GM23338 (cell line): ENCODE results near the gene BCAS3. TPM values are rescaled to one million over a fixed set of nuclear protein-coding genes. Genes with fewer than 3 reads are reported as not detected.

Experiments used
- ATAC-seq: fragments of 200-7000 bp; cut with Tn5 transposase; 3 replicates; pipeline ENCODE4 v1.9.1; 2020
- DNase-seq: peaks from one replicate; pipeline ENCODE4 v3.0.0-alpha.2; 2015; ENCODE audit warnings: low spot score
- H2AFZ ChIP-seq: fragments of 200-600 bp; sonication (generic); 2 replicates; pipeline ENCODE4 v1.8.0; 2016; ENCODE audit warnings: antibody characterized with exemption, mild to moderate bottlenecking, moderate library complexity
- H3F3A ChIP-seq: fragments of 200-600 bp; sonication (generic); replicated peaks from 2 replicates; pipeline ENCODE4 v1.8.0; 2017; ENCODE audit warnings: antibody characterized with exemption, mixed run types, low read depth
- H3K27ac ChIP-seq: fragments of 200-600 bp; sonication (generic); 2 replicates; pipeline ENCODE4 v1.6.1; 2016; ENCODE audit warnings: low read depth
- H3K27me3 ChIP-seq: fragments of 200-600 bp; sonication (generic); 2 replicates; pipeline ENCODE4 v1.8.0; 2016; ENCODE audit warnings: mild to moderate bottlenecking, mixed run types, moderate library complexity; ENCODE audit not compliant: insufficient read depth
- H3K36me3 ChIP-seq: fragments of 200-600 bp; sonication (generic); 2 replicates; pipeline ENCODE4 v1.8.0; 2016; ENCODE audit warnings: mild to moderate bottlenecking; ENCODE audit not compliant: insufficient read depth
- H3K4me1 ChIP-seq: fragments of 200-600 bp; sonication (generic); 2 replicates; pipeline ENCODE4 v1.8.0; 2016; ENCODE audit warnings: mild to moderate bottlenecking, moderate library complexity; ENCODE audit not compliant: insufficient read depth
- H3K4me2 ChIP-seq: fragments of 200-600 bp; sonication (generic); 2 replicates; pipeline ENCODE4 v1.7.1; 2017; ENCODE audit warnings: mixed run types
- H3K4me3 ChIP-seq: fragments of 200-600 bp; sonication (generic); 2 replicates; pipeline ENCODE4 v1.6.1; 2016; ENCODE audit warnings: mixed run types
- H3K79me2 ChIP-seq: fragments of 200-600 bp; sonication (generic); replicated peaks from 2 replicates; pipeline ENCODE4 v1.8.0; 2017; ENCODE audit warnings: mild to moderate bottlenecking; ENCODE audit not compliant: insufficient read depth
- H3K9me2 ChIP-seq: fragments of 200-600 bp; sonication (generic); 2 replicates; pipeline ENCODE4 v1.8.0; 2017; ENCODE audit not compliant: insufficient read depth
- H4K20me1 ChIP-seq: fragments of 200-600 bp; sonication (generic); replicated peaks from 2 replicates; pipeline ENCODE4 v1.8.0; 2017; ENCODE audit warnings: mild to moderate bottlenecking; ENCODE audit not compliant: insufficient read depth
- H3K27ac Mint-ChIP-seq: 2 replicates; pipeline ENCODE4 v1.8.0; 2020; ENCODE audit warnings: inconsistent platforms, mild to moderate bottlenecking, moderate library complexity, mixed read lengths
- H3K27me3 Mint-ChIP-seq: 3 replicates; pipeline ENCODE4 v1.8.0; 2022; ENCODE audit warnings: low read depth, mild to moderate bottlenecking, moderate library complexity, mixed read lengths, inconsistent platforms; ENCODE audit not compliant: insufficient read depth, poor library complexity
- H3K36me3 Mint-ChIP-seq: 3 replicates; pipeline ENCODE4 v1.8.0; 2021; ENCODE audit warnings: low read depth, mild to moderate bottlenecking, inconsistent platforms, moderate library complexity, mixed read lengths
- H3K4me1 Mint-ChIP-seq: 3 replicates; pipeline ENCODE4 v1.8.0; 2020; ENCODE audit warnings: mild to moderate bottlenecking, inconsistent platforms, mixed read lengths
- H3K4me3 Mint-ChIP-seq: 3 replicates; pipeline ENCODE4 v1.8.0; 2021; ENCODE audit warnings: moderate library complexity, mild to moderate bottlenecking, inconsistent platforms, mixed read lengths
- H3K9me3 Mint-ChIP-seq: 3 replicates; pipeline ENCODE4 v1.8.0; 2020; ENCODE audit warnings: moderate library complexity, mild to moderate bottlenecking, inconsistent platforms, mixed read lengths
- CREB1 ChIP-seq: fragments of 250-450 bp; sonication (Bioruptor Pico); IDR thresholded peaks from 2 replicates; pipeline ENCODE4 v1.5.0; 2020; ENCODE audit warnings: low read depth, mild to moderate bottlenecking, moderate library complexity
- EZH2 ChIP-seq: fragments of 200-600 bp; sonication (generic); IDR thresholded peaks from one replicate; pipeline ENCODE4 v1.8.0; 2017; ENCODE audit warnings: antibody characterized with exemption, mild to moderate bottlenecking, low read depth; ENCODE audit not compliant: unreplicated experiment
- EZH2phosphoT487 ChIP-seq: fragments of 200-600 bp; sonication (generic); IDR thresholded peaks from one replicate; pipeline ENCODE4 v1.8.1; 2018; ENCODE audit warnings: antibody characterized with exemption; ENCODE audit not compliant: unreplicated experiment
- JUNB ChIP-seq: IDR thresholded peaks from one replicate; pipeline ENCODE4 v1.6.1; 2016; ENCODE audit warnings: antibody characterized with exemption; ENCODE audit not compliant: unreplicated experiment
- NANOG ChIP-seq: IDR thresholded peaks from 2 replicates; pipeline ENCODE4 v1.6.1; 2016; ENCODE audit warnings: antibody characterized with exemption, borderline replicate concordance
- POLR2AphosphoS5 ChIP-seq: IDR thresholded peaks from 2 replicates; pipeline ENCODE4 v1.6.1; 2016; ENCODE audit warnings: antibody characterized with exemption, low read depth
- STAT1 ChIP-seq: IDR thresholded peaks from one replicate; pipeline ENCODE4 v1.6.1; 2016; ENCODE audit warnings: antibody characterized with exemption; ENCODE audit not compliant: unreplicated experiment
- ZNF114 ChIP-seq: fragments of 250-450 bp; sonication (Bioruptor Pico); IDR thresholded peaks from 2 replicates; pipeline ENCODE4 v1.5.0; 2020; ENCODE audit warnings: mild to moderate bottlenecking, moderate library complexity
- ZNF331 ChIP-seq: fragments of 250-450 bp; sonication (Bioruptor Pico); IDR thresholded peaks from 2 replicates; pipeline ENCODE4 v1.5.0; 2020; ENCODE audit warnings: low read depth, mild to moderate bottlenecking, moderate library complexity
- polyA plus RNA-seq: library from polyadenylated mRNA; unstranded; fragments of >200 nt; fragmentation: Nextera tagmentation; extraction: Ambion mirVana; gene quantifications from 2 replicates; pipeline ENCODE4 v1.2.1, GENCODE V29; 2016
- total RNA-seq: library from RNA; depleted of rRNA; stranded (reverse); fragments of >200 nt; shearing (Covaris generic); gene quantifications from 2 replicates; pipeline ENCODE4 v1.2.3, GENCODE V29; 2014
- TF ChIP-seq, protein P1 (sequence below): fragments of 250-450 bp; sonication (Bioruptor Pico); IDR thresholded peaks from 2 replicates; pipeline ENCODE4 v1.5.0; 2020; ENCODE audit warnings: mild to moderate bottlenecking, moderate library complexity
- TF ChIP-seq, protein P2 (sequence below): IDR thresholded peaks from one replicate; pipeline ENCODE4 v1.6.1; 2018; ENCODE audit warnings: antibody characterized with exemption; ENCODE audit not compliant: unreplicated experiment
- TF ChIP-seq, protein P3 (sequence below): IDR thresholded peaks from 2 replicates; pipeline ENCODE4 v1.6.1; 2016; ENCODE audit warnings: antibody characterized with exemption
- TF ChIP-seq, protein P4 (sequence below), 2 experiments: fragments of 200-600 bp in 1 of 2; sonication (generic) in 1 of 2; conservative IDR thresholded peaks; 2 replicates each; pipeline versions ENCODE4 v1.5.1 to v1.6.1; 2016 to 2017; ENCODE audit warnings: antibody characterized with exemption in 2 of 2, low read depth in 2 of 2, mild to moderate bottlenecking in 2 of 2, moderate library complexity in 1 of 2

BCAS3 gene
- total and polyA plus RNA-seq, 2 experiments from 2014 or later: 8.2 to 28.0 TPM

DNA sequence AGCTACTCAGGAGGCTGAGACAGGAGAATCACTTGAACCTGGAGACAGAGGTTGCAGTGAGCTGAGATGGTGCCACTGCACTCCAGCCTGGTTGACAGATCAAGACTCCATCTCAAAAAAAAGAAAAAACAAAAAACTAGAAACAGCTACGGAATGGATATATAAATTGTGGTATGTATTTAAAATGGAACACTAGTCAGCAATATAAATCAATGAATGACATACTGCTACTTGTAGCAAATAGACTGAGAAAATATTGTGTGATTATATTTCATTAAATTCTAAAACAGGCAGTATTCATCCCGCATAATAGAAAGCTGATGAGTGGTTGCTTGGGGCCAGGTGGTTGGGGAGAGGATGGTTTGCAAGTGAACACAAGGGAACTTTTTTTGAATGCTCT, 261.7 kb downstream of the BCAS3 start:
- Histone ChIP-seq H4K20me1 (no peaks in the 10 kb centered on the region), H3K27ac (no peak overlapping the region), H3K4me1 (peaks cover 3% of the 10 kb centered on the region; the same call in 1 of the 2 replicates), H3K9me2 (no peaks in the 10 kb centered on the region), H3K79me2 (no peaks in the 10 kb centered on the region), H3K36me3 (no peaks in the 10 kb centered on the region), H2AFZ (no peak overlapping the region), H3F3A (no peaks in the 10 kb centered on the region), H3K4me2 (no peak overlapping the region), H3K4me3 (no peak overlapping the region), H3K27me3 (no peaks in the 10 kb centered on the region)
- ATAC-seq (no peak), DNase-seq (no peak)
- H3K9me3 Mint-ChIP-seq: no peaks in the 10 kb centered on the region
- H3K27me3 Mint-ChIP-seq: peaks cover 4% of the 10 kb centered on the region
- peaks cover 5% of the 10 kb centered on the region; the same call in 2 of the 3 replicates for H3K4me1 Mint-ChIP-seq
- no peaks in the 10 kb centered on the region for H3K36me3 Mint-ChIP-seq
- TF ChIP-seq EZH2phosphoT487: no peak
- TF ChIP-seq, protein P1, sequence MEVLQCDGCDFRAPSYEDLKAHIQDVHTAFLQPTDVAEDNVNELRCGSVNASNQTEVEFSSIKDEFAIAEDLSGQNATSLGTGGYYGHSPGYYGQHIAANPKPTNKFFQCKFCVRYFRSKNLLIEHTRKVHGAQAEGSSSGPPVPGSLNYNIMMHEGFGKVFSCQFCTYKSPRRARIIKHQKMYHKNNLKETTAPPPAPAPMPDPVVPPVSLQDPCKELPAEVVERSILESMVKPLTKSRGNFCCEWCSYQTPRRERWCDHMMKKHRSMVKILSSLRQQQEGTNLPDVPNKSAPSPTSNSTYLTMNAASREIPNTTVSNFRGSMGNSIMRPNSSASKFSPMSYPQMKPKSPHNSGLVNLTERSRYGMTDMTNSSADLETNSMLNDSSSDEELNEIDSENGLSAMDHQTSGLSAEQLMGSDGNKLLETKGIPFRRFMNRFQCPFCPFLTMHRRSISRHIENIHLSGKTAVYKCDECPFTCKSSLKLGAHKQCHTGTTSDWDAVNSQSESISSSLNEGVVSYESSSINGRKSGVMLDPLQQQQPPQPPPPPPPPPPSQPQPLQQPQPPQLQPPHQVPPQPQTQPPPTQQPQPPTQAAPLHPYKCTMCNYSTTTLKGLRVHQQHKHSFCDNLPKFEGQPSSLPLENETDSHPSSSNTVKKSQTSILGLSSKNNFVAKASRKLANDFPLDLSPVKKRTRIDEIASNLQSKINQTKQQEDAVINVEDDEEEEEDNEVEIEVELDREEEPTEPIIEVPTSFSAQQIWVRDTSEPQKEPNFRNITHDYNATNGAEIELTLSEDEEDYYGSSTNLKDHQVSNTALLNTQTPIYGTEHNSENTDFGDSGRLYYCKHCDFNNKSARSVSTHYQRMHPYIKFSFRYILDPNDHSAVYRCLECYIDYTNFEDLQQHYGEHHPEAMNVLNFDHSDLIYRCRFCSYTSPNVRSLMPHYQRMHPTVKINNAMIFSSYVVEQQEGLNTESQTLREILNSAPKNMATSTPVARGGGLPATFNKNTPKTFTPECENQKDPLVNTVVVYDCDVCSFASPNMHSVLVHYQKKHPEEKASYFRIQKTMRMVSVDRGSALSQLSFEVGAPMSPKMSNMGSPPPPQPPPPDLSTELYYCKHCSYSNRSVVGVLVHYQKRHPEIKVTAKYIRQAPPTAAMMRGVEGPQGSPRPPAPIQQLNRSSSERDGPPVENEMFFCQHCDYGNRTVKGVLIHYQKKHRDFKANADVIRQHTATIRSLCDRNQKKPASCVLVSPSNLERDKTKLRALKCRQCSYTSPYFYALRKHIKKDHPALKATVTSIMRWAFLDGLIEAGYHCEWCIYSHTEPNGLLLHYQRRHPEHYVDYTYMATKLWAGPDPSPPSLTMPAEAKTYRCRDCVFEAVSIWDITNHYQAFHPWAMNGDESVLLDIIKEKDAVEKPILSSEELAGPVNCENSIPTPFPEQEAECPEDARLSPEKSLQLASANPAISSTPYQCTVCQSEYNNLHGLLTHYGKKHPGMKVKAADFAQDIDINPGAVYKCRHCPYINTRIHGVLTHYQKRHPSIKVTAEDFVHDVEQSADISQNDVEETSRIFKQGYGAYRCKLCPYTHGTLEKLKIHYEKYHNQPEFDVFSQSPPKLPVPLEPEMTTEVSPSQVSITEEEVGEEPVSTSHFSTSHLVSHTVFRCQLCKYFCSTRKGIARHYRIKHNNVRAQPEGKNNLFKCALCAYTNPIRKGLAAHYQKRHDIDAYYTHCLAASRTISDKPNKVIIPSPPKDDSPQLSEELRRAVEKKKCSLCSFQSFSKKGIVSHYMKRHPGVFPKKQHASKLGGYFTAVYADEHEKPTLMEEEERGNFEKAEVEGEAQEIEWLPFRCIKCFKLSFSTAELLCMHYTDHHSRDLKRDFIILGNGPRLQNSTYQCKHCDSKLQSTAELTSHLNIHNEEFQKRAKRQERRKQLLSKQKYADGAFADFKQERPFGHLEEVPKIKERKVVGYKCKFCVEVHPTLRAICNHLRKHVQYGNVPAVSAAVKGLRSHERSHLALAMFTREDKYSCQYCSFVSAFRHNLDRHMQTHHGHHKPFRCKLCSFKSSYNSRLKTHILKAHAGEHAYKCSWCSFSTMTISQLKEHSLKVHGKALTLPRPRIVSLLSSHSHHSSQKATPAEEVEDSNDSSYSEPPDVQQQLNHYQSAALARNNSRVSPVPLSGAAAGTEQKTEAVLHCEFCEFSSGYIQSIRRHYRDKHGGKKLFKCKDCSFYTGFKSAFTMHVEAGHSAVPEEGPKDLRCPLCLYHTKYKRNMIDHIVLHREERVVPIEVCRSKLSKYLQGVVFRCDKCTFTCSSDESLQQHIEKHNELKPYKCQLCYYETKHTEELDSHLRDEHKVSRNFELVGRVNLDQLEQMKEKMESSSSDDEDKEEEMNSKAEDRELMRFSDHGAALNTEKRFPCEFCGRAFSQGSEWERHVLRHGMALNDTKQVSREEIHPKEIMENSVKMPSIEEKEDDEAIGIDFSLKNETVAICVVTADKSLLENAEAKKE: no peak
- TF ChIP-seq JUNB: no peak
- TF ChIP-seq EZH2: no peak
- TF ChIP-seq, protein P2, sequence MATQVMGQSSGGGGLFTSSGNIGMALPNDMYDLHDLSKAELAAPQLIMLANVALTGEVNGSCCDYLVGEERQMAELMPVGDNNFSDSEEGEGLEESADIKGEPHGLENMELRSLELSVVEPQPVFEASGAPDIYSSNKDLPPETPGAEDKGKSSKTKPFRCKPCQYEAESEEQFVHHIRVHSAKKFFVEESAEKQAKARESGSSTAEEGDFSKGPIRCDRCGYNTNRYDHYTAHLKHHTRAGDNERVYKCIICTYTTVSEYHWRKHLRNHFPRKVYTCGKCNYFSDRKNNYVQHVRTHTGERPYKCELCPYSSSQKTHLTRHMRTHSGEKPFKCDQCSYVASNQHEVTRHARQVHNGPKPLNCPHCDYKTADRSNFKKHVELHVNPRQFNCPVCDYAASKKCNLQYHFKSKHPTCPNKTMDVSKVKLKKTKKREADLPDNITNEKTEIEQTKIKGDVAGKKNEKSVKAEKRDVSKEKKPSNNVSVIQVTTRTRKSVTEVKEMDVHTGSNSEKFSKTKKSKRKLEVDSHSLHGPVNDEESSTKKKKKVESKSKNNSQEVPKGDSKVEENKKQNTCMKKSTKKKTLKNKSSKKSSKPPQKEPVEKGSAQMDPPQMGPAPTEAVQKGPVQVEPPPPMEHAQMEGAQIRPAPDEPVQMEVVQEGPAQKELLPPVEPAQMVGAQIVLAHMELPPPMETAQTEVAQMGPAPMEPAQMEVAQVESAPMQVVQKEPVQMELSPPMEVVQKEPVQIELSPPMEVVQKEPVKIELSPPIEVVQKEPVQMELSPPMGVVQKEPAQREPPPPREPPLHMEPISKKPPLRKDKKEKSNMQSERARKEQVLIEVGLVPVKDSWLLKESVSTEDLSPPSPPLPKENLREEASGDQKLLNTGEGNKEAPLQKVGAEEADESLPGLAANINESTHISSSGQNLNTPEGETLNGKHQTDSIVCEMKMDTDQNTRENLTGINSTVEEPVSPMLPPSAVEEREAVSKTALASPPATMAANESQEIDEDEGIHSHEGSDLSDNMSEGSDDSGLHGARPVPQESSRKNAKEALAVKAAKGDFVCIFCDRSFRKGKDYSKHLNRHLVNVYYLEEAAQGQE: no peak
- TF ChIP-seq CREB1 (CRISPR knock-in tag): no peak
- TF ChIP-seq STAT1: no peak
- no peak for TF ChIP-seq NANOG
- no peak for TF ChIP-seq POLR2AphosphoS5
- TF ChIP-seq ZNF331: no peak
- TF ChIP-seq ZNF114: no peak
- TF ChIP-seq, protein P3, sequence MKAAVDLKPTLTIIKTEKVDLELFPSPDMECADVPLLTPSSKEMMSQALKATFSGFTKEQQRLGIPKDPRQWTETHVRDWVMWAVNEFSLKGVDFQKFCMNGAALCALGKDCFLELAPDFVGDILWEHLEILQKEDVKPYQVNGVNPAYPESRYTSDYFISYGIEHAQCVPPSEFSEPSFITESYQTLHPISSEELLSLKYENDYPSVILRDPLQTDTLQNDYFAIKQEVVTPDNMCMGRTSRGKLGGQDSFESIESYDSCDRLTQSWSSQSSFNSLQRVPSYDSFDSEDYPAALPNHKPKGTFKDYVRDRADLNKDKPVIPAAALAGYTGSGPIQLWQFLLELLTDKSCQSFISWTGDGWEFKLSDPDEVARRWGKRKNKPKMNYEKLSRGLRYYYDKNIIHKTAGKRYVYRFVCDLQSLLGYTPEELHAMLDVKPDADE: no peak
- TF ChIP-seq, protein P4, sequence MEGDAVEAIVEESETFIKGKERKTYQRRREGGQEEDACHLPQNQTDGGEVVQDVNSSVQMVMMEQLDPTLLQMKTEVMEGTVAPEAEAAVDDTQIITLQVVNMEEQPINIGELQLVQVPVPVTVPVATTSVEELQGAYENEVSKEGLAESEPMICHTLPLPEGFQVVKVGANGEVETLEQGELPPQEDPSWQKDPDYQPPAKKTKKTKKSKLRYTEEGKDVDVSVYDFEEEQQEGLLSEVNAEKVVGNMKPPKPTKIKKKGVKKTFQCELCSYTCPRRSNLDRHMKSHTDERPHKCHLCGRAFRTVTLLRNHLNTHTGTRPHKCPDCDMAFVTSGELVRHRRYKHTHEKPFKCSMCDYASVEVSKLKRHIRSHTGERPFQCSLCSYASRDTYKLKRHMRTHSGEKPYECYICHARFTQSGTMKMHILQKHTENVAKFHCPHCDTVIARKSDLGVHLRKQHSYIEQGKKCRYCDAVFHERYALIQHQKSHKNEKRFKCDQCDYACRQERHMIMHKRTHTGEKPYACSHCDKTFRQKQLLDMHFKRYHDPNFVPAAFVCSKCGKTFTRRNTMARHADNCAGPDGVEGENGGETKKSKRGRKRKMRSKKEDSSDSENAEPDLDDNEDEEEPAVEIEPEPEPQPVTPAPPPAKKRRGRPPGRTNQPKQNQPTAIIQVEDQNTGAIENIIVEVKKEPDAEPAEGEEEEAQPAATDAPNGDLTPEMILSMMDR (conservative IDR thresholded peaks at IDR 0.05; ENCODE audit: low read depth in 2 of 2): no peak
- H3K27ac Mint-ChIP-seq: no peak overlapping the region
- no peak overlapping the region for H3K4me3 Mint-ChIP-seq
